Gastroesophageal sphincter (tissue), 4 donors: ENCODE measurements around the gene RAB11FIP3. TPM values are rescaled to one million over a fixed set of nuclear protein-coding genes. Genes with fewer than 3 reads are reported as not detected.

Experiments used
- ATAC-seq: fragments of 150-250 bp; one replicate; pipeline ENCODE4 v1.9.1; 2016; ENCODE audit warnings: mild to moderate bottlenecking, moderate library complexity
- H3K27ac ChIP-seq, 4 donors: fragments of 200-600 bp; sonication (generic) in 3 of 4; 1 replicate in 3 of 4; 2 replicates in 1 of 4; pipeline ENCODE4 v1.5.1; 2016 to 2019
- H3K27me3 ChIP-seq: fragments of 200-600 bp; sonication (generic); one replicate; pipeline ENCODE4 v1.5.1; 2019
- H3K36me3 ChIP-seq, 2 donors: fragments of 200-600 bp; sonication (generic); one replicate each; pipeline ENCODE4 v1.5.1; 2019; ENCODE audit warnings: control low read depth in 1 of 2
- H3K4me1 ChIP-seq, 3 donors: fragments of 200-600 bp; sonication (generic); 1 replicate in 2 of 3; 2 replicates in 1 of 3; pipeline ENCODE4 v1.5.1; 2016 to 2019; ENCODE audit warnings: control low read depth in 2 of 3
- H3K4me3 ChIP-seq, 2 donors: fragments of 200-600 bp; sonication (generic); one replicate each; pipeline ENCODE4 v1.5.1; 2019; ENCODE audit warnings: mild to moderate bottlenecking in 1 of 2, moderate library complexity in 1 of 2
- H3K9me3 ChIP-seq, 3 donors: fragments of 200-600 bp; sonication (generic); one replicate each; pipeline ENCODE4 v1.5.1; 2017 to 2019; ENCODE audit warnings: control low read depth in 2 of 3
- EP300 ChIP-seq: sonication (generic); formaldehyde crosslinking; IDR thresholded peaks from one replicate; pipeline ENCODE4 v1.6.1; 2017; ENCODE audit warnings: antibody characterized with exemption, mild to moderate bottlenecking
- POLR2A ChIP-seq, 2 donors: fragments of 450-650 bp; IDR thresholded peaks; one replicate each; pipeline ENCODE4 v1.6.1; 2017; ENCODE audit warnings: antibody characterized with exemption in 2 of 2, mild to moderate bottlenecking in 2 of 2, moderate library complexity in 1 of 2
- POLR2AphosphoS5 ChIP-seq: sonication (generic); formaldehyde crosslinking; IDR thresholded peaks from one replicate; pipeline ENCODE4 v1.6.1; 2017; ENCODE audit warnings: antibody characterized with exemption
- WGBS, 2 donors: methylation state at CpG; one replicate each; pipeline ENCODE4 v1.1.5; 2018; ENCODE audit warnings: low coverage in 1 of 2; 5-methylcytosine and 5-hydroxymethylcytosine counted together
- total RNA-seq, 4 donors: library from RNA; depleted of rRNA; stranded (reverse); fragments of >200 nt; gene quantifications; one replicate each; pipeline ENCODE4 v1.1.0, GENCODE V29; 2016
- TF ChIP-seq, protein P1 (sequence below), 4 experiments: fragments of 200-600 bp in 2 of 4; fragments of 450-650 bp in 2 of 4; sonication (generic) in 1 of 4; IDR thresholded peaks; one replicate each; pipeline ENCODE4 v1.5.1; 2017 to 2019; ENCODE audit warnings: antibody characterized with exemption in 4 of 4, mild to moderate bottlenecking in 2 of 4, moderate library complexity in 2 of 4

Gene RAB11FIP3
- total RNA-seq, 4 donors from 2014 or later: 47.4 to 88.9 (median 58.6) TPM

DNA sequence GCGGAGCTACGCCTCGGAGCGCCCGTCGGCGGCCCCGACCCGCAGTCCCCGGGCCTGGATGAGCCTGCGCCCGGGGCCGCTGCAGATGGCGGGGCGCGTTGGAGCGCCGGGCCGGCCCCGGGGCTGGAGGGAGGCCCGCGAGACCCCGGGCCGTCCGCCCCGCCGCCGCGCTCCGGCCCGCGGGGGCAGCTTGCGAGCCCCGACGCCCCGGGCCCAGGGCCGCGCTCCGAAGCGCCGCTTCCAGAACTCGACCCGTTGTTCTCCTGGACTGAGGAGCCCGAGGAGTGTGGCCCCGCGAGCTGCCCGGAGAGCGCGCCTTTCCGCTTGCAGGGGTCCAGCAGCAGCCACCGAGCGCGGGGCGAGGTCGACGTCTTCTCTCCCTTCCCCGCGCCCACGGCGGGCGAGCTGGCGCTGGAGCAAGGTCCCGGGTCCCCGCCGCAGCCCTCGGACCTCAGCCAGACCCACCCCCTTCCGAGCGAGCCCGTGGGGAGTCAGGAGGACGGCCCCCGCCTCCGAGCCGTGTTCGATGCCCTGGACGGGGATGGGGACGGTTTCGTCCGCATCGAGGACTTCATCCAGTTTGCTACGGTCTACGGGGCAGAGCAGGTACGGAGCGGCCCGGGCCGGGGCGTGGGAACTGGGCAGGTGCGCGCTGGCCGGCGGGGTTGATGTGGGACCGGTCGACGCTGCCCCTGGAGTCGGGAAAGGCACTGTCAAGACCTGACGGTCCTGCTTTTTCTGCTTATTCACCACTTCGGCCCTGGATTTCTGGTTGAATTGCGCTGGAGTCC lies 861 bp downstream of the RAB11FIP3 start:
- peaks cover 0 to 15% of the 10 kb centered on the region in 2 donors for H3K36me3 ChIP-seq
- WGBS, 2 donors: no CpG with 5 or more reads among the region's 97 CpGs
- H3K9me3 ChIP-seq: no peaks in the 10 kb centered on the region
- peaks cover 0 to 64% (median 19%) of the 10 kb centered on the region in 3 donors for H3K4me1 ChIP-seq
- ATAC-seq: peak; percentile 5
- TF ChIP-seq, protein P1, sequence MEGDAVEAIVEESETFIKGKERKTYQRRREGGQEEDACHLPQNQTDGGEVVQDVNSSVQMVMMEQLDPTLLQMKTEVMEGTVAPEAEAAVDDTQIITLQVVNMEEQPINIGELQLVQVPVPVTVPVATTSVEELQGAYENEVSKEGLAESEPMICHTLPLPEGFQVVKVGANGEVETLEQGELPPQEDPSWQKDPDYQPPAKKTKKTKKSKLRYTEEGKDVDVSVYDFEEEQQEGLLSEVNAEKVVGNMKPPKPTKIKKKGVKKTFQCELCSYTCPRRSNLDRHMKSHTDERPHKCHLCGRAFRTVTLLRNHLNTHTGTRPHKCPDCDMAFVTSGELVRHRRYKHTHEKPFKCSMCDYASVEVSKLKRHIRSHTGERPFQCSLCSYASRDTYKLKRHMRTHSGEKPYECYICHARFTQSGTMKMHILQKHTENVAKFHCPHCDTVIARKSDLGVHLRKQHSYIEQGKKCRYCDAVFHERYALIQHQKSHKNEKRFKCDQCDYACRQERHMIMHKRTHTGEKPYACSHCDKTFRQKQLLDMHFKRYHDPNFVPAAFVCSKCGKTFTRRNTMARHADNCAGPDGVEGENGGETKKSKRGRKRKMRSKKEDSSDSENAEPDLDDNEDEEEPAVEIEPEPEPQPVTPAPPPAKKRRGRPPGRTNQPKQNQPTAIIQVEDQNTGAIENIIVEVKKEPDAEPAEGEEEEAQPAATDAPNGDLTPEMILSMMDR (IDR thresholded peaks at IDR 0.05): no peak
- no peak for TF ChIP-seq POLR2A (IDR thresholded peaks at IDR 0.05)
- TF ChIP-seq POLR2AphosphoS5: no peak
- TF ChIP-seq EP300: no peak
- no peaks in the 10 kb centered on the region for H3K27me3 ChIP-seq
- H3K27ac ChIP-seq: peak overlapping the region in 3 of 4 donors; percentile 88 to 98 (median 97)
- peak overlapping the region; percentile 80 to 87 for H3K4me3 ChIP-seq

GRCh38 chr16:426906-427249 lies 1.4 kb downstream of the RAB11FIP3 start:
- Histone ChIP-seq H3K36me3 (peaks cover 0 to 15% of the 10 kb centered on the region in 2 donors), H3K27me3 (no peaks in the 10 kb centered on the region), H3K27ac (peak overlapping the region in 3 of 4 donors; percentile 88 to 98 (median 97)), H3K9me3 (no peaks in the 10 kb centered on the region), H3K4me3 (peak overlapping the region; percentile 80 to 87), H3K4me1 (peaks cover 0 to 64% (median 19%) of the 10 kb centered on the region in 3 donors)
- TF ChIP-seq POLR2AphosphoS5: no peak
- TF ChIP-seq EP300: no peak
- TF ChIP-seq POLR2A (IDR thresholded peaks at IDR 0.05): no peak
- TF ChIP-seq, protein P1 (IDR thresholded peaks at IDR 0.05): no peak
- no peak for ATAC-seq
- 0% methylated on average over 1 of the region's 13 CpGs; no CpG with 5 or more reads in 1 of the 2 donors for WGBS, 2 donors

DNA sequence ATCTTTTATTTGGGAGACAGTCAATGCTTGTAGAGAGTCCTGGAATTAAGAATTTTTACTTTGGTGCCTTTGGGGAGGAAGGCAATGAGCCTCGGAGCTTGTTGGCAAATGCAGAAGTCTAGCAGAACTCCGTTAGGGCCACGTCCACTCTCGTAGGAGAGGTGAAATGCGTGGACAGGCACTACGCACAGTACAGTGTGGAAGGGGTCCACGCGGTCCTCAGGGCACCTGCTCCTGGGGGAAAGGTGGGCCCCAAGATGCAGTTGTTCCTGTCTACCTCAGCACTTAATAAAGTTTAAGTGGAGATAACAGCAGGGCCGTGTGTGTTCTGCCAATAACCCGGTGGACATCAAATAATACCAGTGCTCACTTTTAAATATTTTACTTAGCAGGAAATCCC lies 1.8 kb downstream of the RAB11FIP3 start:
- ATAC-seq: no peak
- TF ChIP-seq EP300 (no peak), POLR2A (IDR thresholded peaks at IDR 0.05) (no peak), POLR2AphosphoS5 (no peak)
- peaks cover 0 to 64% (median 19%) of the 10 kb centered on the region in 3 donors for H3K4me1 ChIP-seq
- H3K27me3 ChIP-seq: no peaks in the 10 kb centered on the region
- WGBS, 2 donors: 21 to 28% methylated on average over 2 to 9 of the region's 10 CpGs
- peaks cover 0 to 15% of the 10 kb centered on the region in 2 donors for H3K36me3 ChIP-seq
- peak overlapping the region; percentile 80 to 87 for H3K4me3 ChIP-seq
- H3K27ac ChIP-seq: peak overlapping the region in 2 of 4 donors; percentile 97 to 98
- no peaks in the 10 kb centered on the region for H3K9me3 ChIP-seq

DNA sequence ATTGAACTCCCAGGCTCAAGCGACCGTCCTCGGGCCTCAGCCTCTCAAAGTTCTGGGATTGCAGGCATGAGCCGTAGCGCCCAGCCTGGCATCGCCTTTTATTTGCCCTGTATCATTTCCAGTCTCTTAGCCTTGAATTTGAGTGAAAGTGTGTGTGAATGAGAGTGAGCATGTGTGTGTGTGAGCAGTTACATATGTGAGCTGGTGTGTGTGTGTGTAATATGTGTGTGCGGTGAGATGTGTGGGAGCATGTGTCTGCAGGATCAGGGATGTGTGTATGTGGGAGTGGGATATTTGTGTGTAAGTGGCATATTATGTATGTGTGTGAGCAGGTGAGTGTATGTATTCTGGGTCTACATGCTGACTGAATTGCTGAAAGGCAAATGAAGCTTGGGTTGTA lies 5.5 kb downstream of the RAB11FIP3 start:
- peaks cover 0 to 25% of the 10 kb centered on the region in 2 donors for H3K36me3 ChIP-seq
- H3K27ac ChIP-seq: no peak overlapping the region
- no peak overlapping the region for H3K4me3 ChIP-seq
- TF ChIP-seq EP300: no peak
- TF ChIP-seq POLR2A (IDR thresholded peaks at IDR 0.05): no peak
- TF ChIP-seq, protein P1 (IDR thresholded peaks at IDR 0.05): no peak
- no peak for TF ChIP-seq POLR2AphosphoS5
- 95 to 100% methylated on average over 1 to 7 of the region's 7 CpGs for WGBS, 2 donors
- H3K4me1 ChIP-seq: peaks cover 0 to 41% (median 9%) of the 10 kb centered on the region in 3 donors
- no peaks in the 10 kb centered on the region for H3K9me3 ChIP-seq
- H3K27me3 ChIP-seq: no peaks in the 10 kb centered on the region
- ATAC-seq: no peak

GRCh38 chr16:440627-441026 lies 15.2 kb downstream of the RAB11FIP3 start:
- TF ChIP-seq EP300: no peak
- TF ChIP-seq POLR2A (IDR thresholded peaks at IDR 0.05): no peak
- TF ChIP-seq POLR2AphosphoS5: no peak
- TF ChIP-seq, protein P1 (IDR thresholded peaks at IDR 0.05): no peak
- ATAC-seq: no peak
- H3K27me3 ChIP-seq: no peaks in the 10 kb centered on the region
- H3K9me3 ChIP-seq: no peaks in the 10 kb centered on the region
- no peak overlapping the region for H3K4me3 ChIP-seq
- H3K27ac ChIP-seq: no peak overlapping the region
- H3K4me1 ChIP-seq: peaks cover 0 to 6% (median 0%) of the 10 kb centered on the region in 3 donors
- peaks cover 0 to 10% of the 10 kb centered on the region in 2 donors for H3K36me3 ChIP-seq
- 90 to 93% methylated on average over 2 to 3 of the region's 6 CpGs for WGBS, 2 donors
